ENCODE data around the gene VWA5B1.

DNA sequence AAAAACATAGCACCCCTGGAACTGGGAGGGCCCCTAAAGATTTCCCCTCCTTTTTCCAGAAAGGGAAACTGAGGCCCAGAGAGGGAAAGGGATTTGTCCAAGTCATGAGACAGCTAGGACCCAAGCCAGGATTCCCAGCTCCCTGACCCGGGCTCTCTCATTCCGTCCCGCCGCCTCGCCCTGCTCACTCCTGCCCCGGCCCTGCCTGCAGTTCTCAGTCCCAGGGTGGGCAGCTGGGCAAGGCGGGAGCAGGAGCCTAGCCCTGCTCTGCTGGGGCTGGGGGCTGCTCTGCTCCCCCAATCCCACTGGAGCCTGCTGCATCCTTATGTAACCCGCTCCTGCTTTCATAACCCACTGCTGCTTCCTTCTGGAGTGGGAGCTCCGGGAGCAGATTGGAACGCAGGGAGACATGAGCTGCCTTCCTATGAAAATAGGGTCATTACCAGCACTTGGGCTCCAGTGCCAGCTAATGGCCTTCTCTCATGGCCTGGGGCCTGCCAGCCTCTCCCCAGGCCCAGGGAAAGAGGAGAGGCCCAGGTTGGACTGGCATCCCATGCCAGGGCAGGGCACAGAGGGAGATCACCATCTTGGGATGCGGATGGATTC lies 110.8 kb downstream of the VWA5B1 start:
- TF ChIP-seq EZH2 (IDR thresholded peaks at IDR 0.05; ENCODE audit: low read length, unreplicated experiment) = no peak
- TF ChIP-seq CTCF (conservative IDR thresholded peaks at IDR 0.05; ENCODE audit: low read depth, low read length) = no peak
- TF ChIP-seq EZH2phosphoT487 (IDR thresholded peaks at IDR 0.05; ENCODE audit: borderline replicate concordance, low read length) = no peak

Data from PC-3 (cell line).